SJSA1 (cell line): ENCODE results near the gene ATP1A1. TPM values are rescaled to one million over a fixed set of nuclear protein-coding genes. Genes with fewer than 3 reads are reported as not detected.

Source experiments
- DNase-seq, 2 experiments: peaks; one replicate each; pipeline ENCODE4 v3.0.0-alpha.2; 2015 to 2020; ENCODE audit warnings: low spot score in 2 of 2, low read depth in 1 of 2
- H3K27ac ChIP-seq: fragments of 250-450 bp; sonication (Bioruptor Pico); 2 replicates; pipeline ENCODE4 v1.5.1; 2020; ENCODE audit warnings: mild to moderate bottlenecking, moderate library complexity
- H3K27me3 ChIP-seq: fragments of 250-450 bp; sonication (Bioruptor Pico); replicated peaks from 2 replicates; pipeline ENCODE4 v1.5.1; 2020; ENCODE audit warnings: mild to moderate bottlenecking, moderate library complexity
- H3K36me3 ChIP-seq: fragments of 250-450 bp; sonication (Bioruptor Pico); 2 replicates; pipeline ENCODE4 v1.5.1; 2020; ENCODE audit warnings: mild to moderate bottlenecking
- H3K4me1 ChIP-seq: fragments of 250-450 bp; sonication (Bioruptor Pico); replicated peaks from 2 replicates; pipeline ENCODE4 v1.6.1; 2021; ENCODE audit warnings: mild to moderate bottlenecking
- H3K4me3 ChIP-seq: fragments of 250-450 bp; sonication (Bioruptor Pico); 2 replicates; pipeline ENCODE4 v1.5.1; 2020; ENCODE audit warnings: mild to moderate bottlenecking
- H3K9me3 ChIP-seq: fragments of 250-450 bp; sonication (Bioruptor Pico); replicated peaks from 2 replicates; pipeline ENCODE4 v1.5.1; 2020; ENCODE audit warnings: mild to moderate bottlenecking
- total RNA-seq: library from RNA; depleted of rRNA; stranded (reverse); fragments of >200 nt; shearing (Covaris generic); gene quantifications from 2 replicates; pipeline ENCODE4 v1.2.3, GENCODE V29; 2014; rRNA removed

Gene ATP1A1
- 36.7 and 55.4 TPM in 2 replicates for total RNA-seq

DNA sequence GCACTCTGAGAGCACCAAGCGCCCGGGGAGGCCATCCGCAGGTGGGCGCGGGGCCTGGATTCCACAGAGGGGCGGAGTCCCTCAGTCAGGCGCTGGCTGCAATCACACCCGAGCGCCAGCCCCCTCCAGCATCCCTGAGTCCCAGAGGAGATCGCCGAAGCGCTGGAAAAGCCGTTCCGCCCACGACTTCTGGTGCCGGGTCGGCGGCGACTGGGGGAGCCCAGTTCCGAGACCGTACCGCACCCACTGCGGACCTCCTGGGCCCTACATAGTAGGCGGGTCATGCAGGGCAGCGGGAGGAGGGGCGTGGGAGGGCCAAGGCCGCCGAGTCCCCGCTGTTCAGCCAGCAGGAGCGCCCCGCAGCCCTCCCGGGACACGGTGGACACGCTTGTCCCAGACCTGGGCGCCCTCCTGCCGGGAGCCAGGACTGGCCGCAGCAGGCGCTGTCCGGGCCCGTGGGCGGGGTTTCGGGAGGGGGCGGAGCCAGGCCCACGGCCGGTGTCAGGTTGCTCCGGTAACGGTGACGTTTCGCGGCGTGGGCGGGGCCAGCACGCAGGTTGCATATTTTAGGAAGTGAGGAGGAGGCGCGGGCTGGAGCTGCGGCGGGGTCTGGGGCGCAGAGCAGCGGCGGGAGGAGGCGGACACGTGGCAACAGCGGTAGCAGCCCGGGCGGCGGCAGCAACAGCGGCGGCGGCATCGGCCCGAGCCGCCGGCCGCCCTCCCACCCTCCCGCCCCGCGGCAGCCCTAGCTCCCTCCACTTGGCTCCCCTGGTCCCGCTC lies at the start of gene ATP1A1:
TSS of gene ATP1A1 (plus strand) at position 594 of the 780 bp plus-strand sequence. CDS start 268 bp downstream, outside the sequence.
- Histone ChIP-seq H3K4me3 (peak within 1 kb of the TSS; percentile 71), H3K27ac (peak within 1 kb of the TSS; percentile 58), H3K36me3 (no peaks in the 10 kb centered on the region; the same call in 1 of the 2 replicates), H3K4me1 (peaks cover 44% of the 10 kb centered on the region), H3K27me3 (peaks cover 5% of the 10 kb centered on the region), H3K9me3 (0 out of 2 replicates have a peak, but pooled peaks cover 4% of the 10 kb centered on the region)
- DNase-seq, result peak; percentile 89 to 93

DNA sequence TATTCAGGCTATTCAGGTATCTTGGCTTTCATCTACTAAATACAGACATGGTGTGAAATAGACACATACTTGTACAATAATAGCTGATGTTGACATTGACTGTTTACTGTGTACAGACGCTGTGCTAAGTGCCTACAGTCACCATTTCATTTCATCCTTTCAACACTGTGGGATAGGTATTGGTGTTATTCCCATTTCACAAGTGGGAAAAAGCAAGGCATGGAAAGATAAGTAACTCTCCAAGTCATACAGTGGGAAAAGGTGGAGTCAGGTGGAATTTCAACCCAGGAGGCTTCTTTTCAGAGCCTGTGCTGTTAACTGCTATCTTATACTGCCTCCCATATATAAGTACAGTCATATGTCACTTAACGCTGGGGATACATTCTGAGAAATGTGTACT lies 49.6 kb upstream of the ATP1A1 start:
- Histone ChIP-seq H3K4me1 (no peaks in the 10 kb centered on the region), H3K27ac (no peak overlapping the region), H3K27me3 (peaks cover 24% of the 10 kb centered on the region; the same call in 1 of the 2 replicates), H3K4me3 (no peak overlapping the region), H3K9me3 (no peaks in the 10 kb centered on the region), H3K36me3 (no peaks in the 10 kb centered on the region)
- no peak for DNase-seq

DNA sequence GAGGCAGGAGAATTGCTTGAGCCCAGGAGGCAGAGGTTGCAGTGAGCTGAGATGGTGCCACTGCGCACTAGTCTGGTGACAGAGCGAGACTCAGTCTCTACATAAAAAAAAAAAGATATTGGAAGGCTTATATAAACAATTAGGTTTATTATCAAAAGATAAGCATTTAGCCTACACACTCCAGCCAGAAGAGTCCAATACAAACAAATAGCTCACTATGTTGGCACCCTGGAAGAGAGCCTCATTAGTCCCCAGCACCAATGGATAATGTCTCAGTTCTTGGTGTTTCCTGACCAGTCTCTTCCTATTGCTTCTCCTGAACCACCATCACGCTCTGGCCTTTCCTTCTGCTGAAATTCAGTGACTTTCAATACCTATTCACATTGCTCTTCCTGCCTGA lies 48.6 kb upstream of the ATP1A1 start:
- no peaks in the 10 kb centered on the region for H3K36me3 ChIP-seq
- no peak overlapping the region for H3K4me3 ChIP-seq
- no peaks in the 10 kb centered on the region for H3K4me1 ChIP-seq
- no peaks in the 10 kb centered on the region for H3K9me3 ChIP-seq
- H3K27ac ChIP-seq, result no peak overlapping the region
- H3K27me3 ChIP-seq, result peaks cover 24% of the 10 kb centered on the region; the same call in 1 of the 2 replicates
- DNase-seq, result no peak

DNA sequence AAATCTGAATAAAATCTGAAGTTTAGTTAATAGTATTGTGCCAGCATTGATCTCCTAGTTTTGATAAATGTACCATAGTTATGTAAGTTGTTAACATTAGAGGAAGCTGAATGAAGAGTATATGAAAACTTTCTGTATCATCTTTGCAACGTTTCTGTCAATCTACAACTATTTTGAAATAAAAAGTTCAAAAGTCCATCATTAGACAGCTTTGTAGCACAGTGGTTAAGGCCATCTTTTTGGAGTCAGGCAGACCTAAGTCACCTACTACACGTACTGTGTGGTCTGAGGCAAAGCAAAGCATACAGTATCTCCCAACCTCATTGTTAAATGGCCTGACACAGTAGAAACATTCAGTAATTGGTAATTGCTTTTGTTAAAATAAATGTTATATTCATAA lies 47.9 kb upstream of the ATP1A1 start:
- H3K27ac ChIP-seq, result no peak overlapping the region
- H3K36me3 ChIP-seq, result no peaks in the 10 kb centered on the region
- H3K4me1 ChIP-seq, result no peaks in the 10 kb centered on the region
- no peaks in the 10 kb centered on the region for H3K9me3 ChIP-seq
- peaks cover 24% of the 10 kb centered on the region; the same call in 1 of the 2 replicates for H3K27me3 ChIP-seq
- H3K4me3 ChIP-seq, result no peak overlapping the region
- no peak for DNase-seq

DNA sequence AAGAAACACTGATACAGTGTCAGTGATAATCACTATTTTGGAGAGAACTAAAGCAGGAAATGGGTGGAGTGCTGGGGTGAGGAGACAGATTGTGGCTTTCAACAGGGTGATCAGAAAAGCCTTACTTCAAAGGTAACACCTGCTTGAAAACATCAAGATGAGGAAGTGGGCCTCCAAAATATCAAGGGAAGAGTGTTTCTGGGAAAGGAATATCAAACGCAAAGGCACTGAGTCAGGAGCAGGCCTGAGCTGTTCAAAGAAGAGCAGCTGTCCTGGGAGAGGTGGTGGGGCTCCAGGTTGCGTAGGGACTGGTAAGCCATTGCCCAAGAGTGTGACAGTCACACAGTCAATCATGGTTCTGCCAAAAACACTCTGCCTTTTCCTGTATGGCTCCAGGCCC lies 47.1 kb upstream of the ATP1A1 start:
- H3K4me1 ChIP-seq, result no peaks in the 10 kb centered on the region
- DNase-seq, result no peak
- H3K9me3 ChIP-seq, result no peaks in the 10 kb centered on the region
- H3K27ac ChIP-seq, result no peak overlapping the region
- no peak overlapping the region for H3K4me3 ChIP-seq
- peaks cover 15% of the 10 kb centered on the region; the same call in 1 of the 2 replicates for H3K27me3 ChIP-seq
- H3K36me3 ChIP-seq, result no peaks in the 10 kb centered on the region

DNA sequence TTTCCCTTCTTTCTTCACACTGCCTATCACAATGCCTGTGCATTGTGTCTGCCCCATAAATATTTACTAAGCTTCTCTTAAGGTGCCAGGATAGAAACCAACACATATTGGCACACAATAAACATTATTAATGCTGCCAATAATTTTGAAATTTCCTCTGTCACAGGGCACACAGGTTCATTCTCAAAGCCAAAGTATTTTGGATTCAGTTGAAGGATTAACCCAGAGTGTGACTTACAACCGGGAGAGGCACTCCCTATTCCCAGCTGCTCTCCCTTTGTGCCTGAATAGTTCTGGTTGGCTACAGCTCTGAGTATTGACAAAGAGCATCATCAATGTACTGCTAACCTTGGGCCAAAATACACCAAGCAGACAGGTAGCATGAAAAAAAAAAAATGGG lies 46.6 kb upstream of the ATP1A1 start:
- Histone ChIP-seq H3K4me3 (no peak overlapping the region), H3K36me3 (no peaks in the 10 kb centered on the region), H3K27ac (no peak overlapping the region), H3K27me3 (peaks cover 12% of the 10 kb centered on the region; the same call in 1 of the 2 replicates), H3K9me3 (no peaks in the 10 kb centered on the region), H3K4me1 (no peaks in the 10 kb centered on the region)
- no peak for DNase-seq

DNA sequence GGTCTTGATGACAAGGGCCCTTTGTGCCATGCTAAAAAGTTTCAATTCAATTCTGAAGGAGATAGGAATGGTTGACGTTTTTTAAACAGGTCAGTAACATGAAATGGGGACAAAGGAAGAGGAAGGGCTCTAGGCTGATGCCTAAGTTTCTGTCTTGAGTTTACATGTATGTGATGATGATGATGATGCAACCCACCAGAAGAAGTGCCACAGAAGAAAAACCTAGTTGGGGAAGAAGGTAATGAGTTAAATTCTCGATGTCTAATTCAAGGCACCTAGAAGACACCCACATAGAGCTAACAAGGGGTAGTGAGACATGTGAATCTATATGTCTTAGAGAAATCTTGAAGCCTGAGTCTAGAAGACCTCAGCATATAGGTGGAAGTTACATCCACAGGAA lies 44.4 kb upstream of the ATP1A1 start:
- H3K4me3 ChIP-seq, result no peak overlapping the region
- H3K9me3 ChIP-seq, result no peaks in the 10 kb centered on the region
- H3K27ac ChIP-seq, result no peak overlapping the region
- no peak for DNase-seq
- no peaks in the 10 kb centered on the region for H3K36me3 ChIP-seq
- no peaks in the 10 kb centered on the region for H3K4me1 ChIP-seq
- 0 out of 2 replicates have a peak, but pooled peaks cover 7% of the 10 kb centered on the region for H3K27me3 ChIP-seq

DNA sequence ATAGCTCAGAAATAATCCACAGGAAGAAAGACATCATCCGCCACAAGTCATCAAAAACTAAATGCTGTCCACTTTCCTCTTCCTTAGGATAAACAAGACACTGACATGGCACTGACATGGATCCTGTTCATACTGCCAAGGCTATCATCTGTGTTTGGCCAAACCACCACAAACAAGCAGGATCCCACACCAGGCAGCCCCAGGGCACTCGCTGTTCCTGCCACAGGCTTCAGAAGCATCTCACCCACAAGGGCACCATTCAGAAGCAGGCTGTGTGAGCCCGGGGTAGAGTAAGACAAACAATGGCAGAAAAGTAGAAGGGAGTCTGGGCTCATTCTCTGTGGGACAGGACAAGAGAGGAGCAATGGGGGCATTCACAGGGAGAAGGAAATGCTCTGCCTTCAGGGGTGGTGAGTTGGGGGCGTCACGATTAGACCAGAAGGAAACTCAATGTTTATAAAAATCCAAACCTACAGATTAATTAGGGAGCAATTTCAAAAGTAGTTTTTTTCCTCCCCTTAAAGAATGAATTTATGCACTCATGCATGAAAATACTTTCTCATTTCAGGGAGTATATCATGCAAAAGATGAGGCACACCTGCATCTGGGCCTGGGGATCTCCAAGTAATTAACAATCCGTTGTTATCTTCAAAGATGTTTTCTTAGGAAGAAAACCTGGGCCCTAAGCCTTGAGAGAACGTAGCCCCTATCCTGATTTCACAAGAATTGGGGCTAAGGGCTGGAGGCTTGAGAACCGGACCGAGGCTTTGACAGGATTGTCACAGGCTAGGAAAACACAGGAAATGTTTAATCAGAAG lies 43.3 kb upstream of the ATP1A1 start:
- H3K27ac ChIP-seq, result no peak overlapping the region
- no peak overlapping the region for H3K4me3 ChIP-seq
- H3K9me3 ChIP-seq, result no peaks in the 10 kb centered on the region
- no peak for DNase-seq
- no peaks in the 10 kb centered on the region for H3K4me1 ChIP-seq
- H3K27me3 ChIP-seq, result 0 out of 2 replicates have a peak, but pooled peaks cover 7% of the 10 kb centered on the region
- no peaks in the 10 kb centered on the region for H3K36me3 ChIP-seq

DNA sequence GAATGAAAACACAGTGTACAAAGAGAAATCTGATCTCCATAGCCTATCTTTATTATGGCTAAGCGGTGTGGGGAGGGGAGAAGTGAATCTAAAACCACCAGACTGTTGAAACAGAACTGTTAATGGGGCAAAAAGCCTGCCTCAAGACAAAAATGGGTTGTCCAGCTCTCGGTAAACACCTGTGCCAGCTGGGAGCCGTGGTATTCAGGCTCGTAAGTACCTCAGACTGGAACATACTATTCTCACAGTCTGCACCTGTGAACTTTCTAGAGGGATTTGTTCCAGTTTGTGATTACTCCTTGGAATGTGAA lies 42.7 kb upstream of the ATP1A1 start:
- Histone ChIP-seq H3K9me3 (no peaks in the 10 kb centered on the region), H3K27me3 (0 out of 2 replicates have a peak, but pooled peaks cover 7% of the 10 kb centered on the region), H3K27ac (no peak overlapping the region), H3K4me1 (no peaks in the 10 kb centered on the region), H3K36me3 (no peaks in the 10 kb centered on the region), H3K4me3 (no peak overlapping the region)
- no peak for DNase-seq

DNA sequence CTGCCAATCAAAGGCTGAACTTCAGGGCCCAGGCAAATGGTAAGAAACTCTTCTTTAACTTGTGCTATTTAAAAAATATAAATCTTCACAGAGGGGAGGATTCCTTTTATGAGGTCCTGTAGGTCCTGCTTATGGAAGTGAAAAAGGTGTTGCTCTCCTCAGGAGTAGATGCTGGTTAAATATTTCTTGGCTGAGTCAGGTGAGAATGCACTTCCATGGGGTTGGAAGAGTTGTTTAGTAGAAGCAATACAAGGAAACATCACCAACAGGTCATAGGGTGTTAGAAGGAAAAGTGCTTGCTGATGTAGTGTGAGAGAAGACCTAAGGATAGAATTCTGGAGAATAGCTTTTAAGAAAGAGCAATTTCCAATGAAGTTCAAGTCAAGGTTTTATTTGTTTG lies 42.2 kb upstream of the ATP1A1 start:
- H3K4me3 ChIP-seq, result no peak overlapping the region
- H3K4me1 ChIP-seq, result no peaks in the 10 kb centered on the region
- H3K27ac ChIP-seq, result no peak overlapping the region
- 0 out of 2 replicates have a peak, but pooled peaks cover 7% of the 10 kb centered on the region for H3K27me3 ChIP-seq
- DNase-seq, result no peak
- H3K9me3 ChIP-seq, result no peaks in the 10 kb centered on the region
- no peaks in the 10 kb centered on the region for H3K36me3 ChIP-seq

DNA sequence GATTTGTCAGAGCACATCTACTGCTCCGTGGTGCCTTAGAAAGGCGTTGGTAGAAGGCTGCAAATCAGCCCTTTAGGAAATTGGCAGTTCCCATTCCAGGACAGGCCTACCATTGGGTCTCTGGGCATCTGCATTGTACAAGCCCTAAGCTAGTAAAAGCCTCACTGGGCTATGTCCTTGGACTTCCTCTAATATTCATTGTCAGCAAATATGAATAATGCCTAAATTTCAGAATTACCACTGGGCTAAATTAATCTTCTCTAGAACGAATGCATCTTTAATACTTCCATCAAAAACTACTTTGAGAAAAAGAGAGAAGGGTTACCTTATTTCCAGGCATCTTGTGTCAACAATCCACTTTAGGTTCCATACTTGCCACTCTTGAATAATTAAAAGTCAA lies 41.5 kb upstream of the ATP1A1 start:
- no peak overlapping the region for H3K4me3 ChIP-seq
- no peaks in the 10 kb centered on the region for H3K9me3 ChIP-seq
- H3K27ac ChIP-seq, result no peak overlapping the region
- H3K36me3 ChIP-seq, result no peaks in the 10 kb centered on the region
- H3K4me1 ChIP-seq, result no peaks in the 10 kb centered on the region
- no peak for DNase-seq
- 0 out of 2 replicates have a peak, but pooled peaks cover 7% of the 10 kb centered on the region for H3K27me3 ChIP-seq

DNA sequence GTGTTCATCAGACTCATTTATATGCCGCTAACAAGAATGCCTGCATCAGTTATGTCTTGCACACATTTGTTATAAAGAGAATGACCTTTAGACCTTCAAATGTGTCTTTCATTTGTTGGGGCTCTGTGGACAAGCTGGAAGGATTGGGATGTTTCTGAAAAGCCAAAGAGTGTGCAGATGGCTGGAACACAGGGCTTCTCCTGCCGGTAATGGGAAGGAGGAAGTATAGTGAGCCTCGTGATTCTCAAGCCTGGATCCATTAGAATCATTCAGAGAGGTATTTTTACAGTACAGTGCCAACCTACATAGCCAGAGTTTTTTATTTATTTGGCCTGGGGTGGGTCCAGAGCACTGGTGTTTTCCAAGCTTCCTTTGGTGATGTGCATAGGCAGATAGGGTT lies 40.6 kb upstream of the ATP1A1 start:
- 0 out of 2 replicates have a peak, but pooled peaks cover 7% of the 10 kb centered on the region for H3K27me3 ChIP-seq

DNA sequence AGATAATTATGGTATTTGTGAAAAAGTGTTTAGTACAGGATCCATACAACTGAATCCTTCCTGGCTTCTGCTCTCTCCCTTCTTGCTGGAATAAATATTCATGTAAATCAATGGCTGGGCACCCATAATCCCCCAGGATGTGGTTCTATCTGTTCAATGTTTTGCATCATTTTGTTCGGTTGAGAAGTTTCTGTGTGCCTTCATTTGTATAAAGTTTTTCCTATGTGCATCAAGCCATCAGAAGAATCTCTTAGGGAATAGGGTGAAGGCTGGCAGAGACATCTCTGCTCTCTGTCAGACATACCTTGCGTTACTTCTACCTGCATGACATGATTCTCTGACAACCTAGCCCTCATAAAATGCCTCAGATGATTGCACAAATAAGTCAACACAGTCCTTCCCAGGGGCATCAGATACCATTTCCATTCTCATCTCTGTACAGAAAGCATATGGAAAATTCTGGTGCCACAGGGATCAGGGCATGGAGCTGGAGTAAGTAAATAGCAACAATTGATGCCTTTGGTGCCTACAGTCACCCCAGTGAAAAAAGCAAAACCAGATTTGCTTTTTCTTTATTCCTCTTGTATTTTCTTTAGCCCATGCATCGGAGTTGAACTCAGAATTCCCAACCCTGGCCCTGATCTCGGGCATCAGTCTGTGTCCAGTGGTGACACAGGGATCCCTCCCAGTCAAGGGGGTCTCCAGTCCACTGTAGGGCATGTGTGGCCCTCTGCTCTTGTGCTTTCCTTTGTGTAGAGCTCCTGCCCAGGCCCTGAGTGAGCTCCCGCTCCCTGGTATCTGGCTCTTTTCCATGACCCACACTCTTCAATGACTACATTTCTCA lies 39.7 kb upstream of the ATP1A1 start:
- H3K9me3 ChIP-seq, result no peaks in the 10 kb centered on the region
- no peaks in the 10 kb centered on the region for H3K4me1 ChIP-seq
- no peak overlapping the region for H3K4me3 ChIP-seq
- no peak overlapping the region for H3K27ac ChIP-seq
- no peak for DNase-seq
- no peaks in the 10 kb centered on the region for H3K36me3 ChIP-seq
- H3K27me3 ChIP-seq, result 0 out of 2 replicates have a peak, but pooled peaks cover 4% of the 10 kb centered on the region

More for the DNA sequence above, 40.6 kb upstream of the ATP1A1 start:
- Histone ChIP-seq H3K36me3 (no peaks in the 10 kb centered on the region), H3K27ac (no peak overlapping the region), H3K9me3 (no peaks in the 10 kb centered on the region), H3K4me1 (no peaks in the 10 kb centered on the region), H3K4me3 (no peak overlapping the region)
- DNase-seq, result no peak
